ENCODE measurements around the gene MME. TPM values are rescaled to one million over a fixed set of nuclear protein-coding genes. Genes with fewer than 3 reads are reported as not detected.

MME gene
- total RNA-seq, 1 donor from 2014 or later: 12.5 TPM

Other genes starting within 250 kb of the MME start
- 1.0 TPM for gene STRIT1, start 213.4 kb downstream of the MME start, total RNA-seq